GM23248 (cell line): ENCODE measurements around the gene RAD51B.

Experiments used
- EZH2 ChIP-seq: fragments of 200-600 bp; sonication (generic); IDR thresholded peaks from 2 replicates; pipeline ENCODE4 v1.6.1; 2018; ENCODE audit warnings: antibody characterized with exemption, mild to moderate bottlenecking; ENCODE audit not compliant: insufficient read depth, poor library complexity, severe bottlenecking
- EZH2phosphoT487 ChIP-seq: fragments of 200-600 bp; sonication (generic); IDR thresholded peaks from 2 replicates; pipeline ENCODE4 v1.6.1; 2018; ENCODE audit warnings: antibody characterized with exemption, moderate library complexity, mild to moderate bottlenecking, low read depth; ENCODE audit not compliant: insufficient read depth

DNA sequence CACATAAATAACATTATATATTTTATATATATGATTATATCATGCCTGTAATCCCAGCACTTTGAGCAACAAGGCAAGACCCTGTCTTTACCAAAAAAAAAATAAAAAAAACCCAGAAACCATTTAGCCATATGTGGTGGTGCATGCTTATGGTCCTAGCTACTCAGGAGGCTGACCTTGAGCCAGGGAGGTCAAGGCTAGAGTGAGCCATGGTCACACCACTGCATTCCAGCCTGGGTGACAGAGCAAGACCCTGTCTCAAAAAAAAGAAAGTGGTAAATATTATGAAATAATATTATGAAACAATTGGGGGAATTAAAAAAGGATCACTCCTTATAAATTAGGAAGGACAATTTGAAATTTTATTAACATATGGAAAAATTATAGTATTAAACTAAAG lies 16.0 kb downstream of the RAD51B start:
- TF ChIP-seq EZH2, result no peak
- no peak for TF ChIP-seq EZH2phosphoT487
